ENCODE results near the gene MAGEB2.
"Not testable (repeated sequence)": the region's sequence is repeated elsewhere in the genome, so short reads cannot be mapped to it uniquely, and the experiment has no call there.

The MAGEB2 gene, protein sequence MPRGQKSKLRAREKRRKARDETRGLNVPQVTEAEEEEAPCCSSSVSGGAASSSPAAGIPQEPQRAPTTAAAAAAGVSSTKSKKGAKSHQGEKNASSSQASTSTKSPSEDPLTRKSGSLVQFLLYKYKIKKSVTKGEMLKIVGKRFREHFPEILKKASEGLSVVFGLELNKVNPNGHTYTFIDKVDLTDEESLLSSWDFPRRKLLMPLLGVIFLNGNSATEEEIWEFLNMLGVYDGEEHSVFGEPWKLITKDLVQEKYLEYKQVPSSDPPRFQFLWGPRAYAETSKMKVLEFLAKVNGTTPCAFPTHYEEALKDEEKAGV

DNA sequence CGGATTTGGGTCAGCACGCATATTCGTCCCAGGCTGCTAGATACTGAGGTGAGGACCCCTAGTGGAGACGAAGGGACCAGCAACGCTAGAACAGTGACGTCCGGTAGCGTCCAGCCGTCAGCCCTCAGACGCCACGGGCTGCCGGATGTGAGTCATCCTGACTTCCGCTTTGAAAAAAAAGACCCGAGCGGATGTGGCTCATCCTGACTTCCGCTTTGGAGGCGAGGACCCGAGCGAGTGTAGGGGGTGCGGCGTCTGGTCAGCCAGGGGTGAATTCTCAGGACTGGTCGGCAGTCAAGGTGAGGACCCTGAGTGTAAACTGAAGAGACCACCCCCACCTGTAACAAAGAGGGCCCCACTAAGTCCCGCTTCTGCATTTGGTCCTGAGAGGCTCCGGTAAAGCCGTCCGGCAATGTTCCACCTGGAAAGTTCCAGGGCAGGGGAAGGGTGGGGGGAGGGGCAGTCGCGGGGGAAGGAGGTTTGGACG lies at the start of gene MAGEB2:
MAGEB2 (plus strand) TSS at position 207 of the 487 bp plus-strand sequence. CDS start 3,018 bp downstream, outside the sequence.
- DNase-seq (ENCODE audit: low spot score), result no peak

DNA sequence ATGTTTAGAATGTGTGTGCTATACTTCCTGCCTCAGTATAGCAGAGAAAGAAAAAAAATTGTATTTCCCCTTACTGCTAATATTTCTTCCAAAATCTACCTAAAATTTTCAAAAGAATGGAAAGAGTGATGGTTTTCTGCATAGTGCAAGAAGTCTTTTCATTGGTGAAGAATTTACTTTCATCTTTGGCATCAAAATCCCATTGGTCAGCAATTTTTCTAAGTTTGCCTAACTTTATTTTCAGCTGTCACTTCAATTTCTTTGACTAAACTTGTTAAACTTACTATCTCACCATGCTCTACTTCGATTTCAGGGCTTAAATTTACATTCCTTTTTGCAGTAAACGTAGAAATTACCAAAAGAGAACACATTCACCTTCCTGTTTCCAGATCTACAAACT lies 44.5 kb upstream of the MAGEB2 start:
- DNase-seq (ENCODE audit: low spot score), result no peak

DNA sequence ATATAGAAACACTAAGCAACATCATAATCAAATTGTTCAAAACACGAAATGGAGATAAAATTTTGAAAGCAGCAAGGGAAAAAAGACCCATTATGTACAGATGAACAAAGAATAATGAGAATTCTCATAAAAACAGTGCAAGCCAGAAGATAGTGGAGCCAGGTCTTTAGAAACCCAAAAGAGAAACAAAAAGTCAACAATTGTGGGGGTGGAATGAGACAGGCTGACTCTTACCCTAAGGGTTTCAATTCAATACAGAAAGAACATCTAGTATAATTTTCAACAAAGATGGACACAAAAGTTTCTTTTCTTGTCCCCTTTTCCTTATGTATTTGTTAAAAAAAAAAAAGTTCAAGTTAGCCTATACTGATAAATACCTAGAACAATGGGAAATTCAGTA lies 34.0 kb upstream of the MAGEB2 start:
- DNase-seq (ENCODE audit: low spot score), result no peak

DNA sequence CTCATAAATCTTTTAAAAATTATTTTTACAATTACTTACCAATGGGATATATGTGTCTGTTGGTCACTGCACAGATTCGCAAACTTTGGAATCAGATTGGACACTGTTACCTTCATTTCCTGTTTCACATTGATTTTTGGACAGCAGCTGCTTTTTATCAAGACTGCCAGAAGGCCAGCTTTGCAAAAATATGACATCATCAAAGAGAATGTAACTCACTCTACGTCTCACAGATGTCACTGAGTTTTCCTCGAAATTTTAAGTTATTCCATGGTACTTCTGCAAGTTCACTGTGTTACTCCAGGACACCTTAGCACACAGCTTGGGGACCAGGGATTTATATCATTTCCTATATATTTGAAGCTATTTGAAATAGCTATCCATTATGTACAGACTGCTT lies 31.8 kb upstream of the MAGEB2 start:
- no peak for DNase-seq (ENCODE audit: low spot score)

DNA sequence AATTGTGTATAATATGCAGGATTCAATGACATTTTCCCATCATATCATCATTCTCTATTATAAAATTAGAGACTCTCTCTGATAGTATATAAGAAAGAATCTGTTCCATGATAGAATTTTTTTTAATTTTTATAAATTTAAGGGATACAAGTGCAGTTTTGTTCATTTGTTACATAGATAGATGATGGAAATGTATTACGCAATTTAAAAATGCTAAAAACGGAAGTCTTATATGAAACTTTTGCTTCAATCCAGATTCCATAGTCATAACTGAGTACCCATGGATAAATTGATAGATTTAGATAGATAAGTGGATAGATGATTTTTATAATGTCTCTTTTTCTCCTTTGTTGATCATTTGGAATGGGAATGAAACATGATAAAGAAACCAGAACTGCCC lies 24.9 kb upstream of the MAGEB2 start:
- DNase-seq (ENCODE audit: low spot score), result no peak

DNA sequence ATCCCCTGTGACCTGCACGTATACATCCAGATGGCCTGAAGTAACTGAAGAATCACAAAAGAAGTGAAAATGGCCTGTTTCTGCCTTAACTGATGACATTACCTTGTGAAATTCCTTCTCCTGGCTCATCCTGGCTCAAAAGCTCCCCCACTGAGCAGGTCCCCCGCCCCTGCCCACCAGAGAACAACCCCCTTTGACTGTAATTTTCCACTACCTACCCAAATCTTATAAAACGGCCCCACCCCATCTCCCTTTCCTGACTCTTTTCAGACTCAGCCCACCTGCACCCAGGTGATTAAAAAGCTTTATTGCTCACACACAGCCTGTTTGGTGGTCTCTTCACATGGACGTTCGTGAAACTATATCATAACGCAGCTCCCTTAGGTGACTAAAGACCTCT lies 21.5 kb upstream of the MAGEB2 start:
- DNase-seq (ENCODE audit: low spot score), result not testable (repeated sequence)

DNA sequence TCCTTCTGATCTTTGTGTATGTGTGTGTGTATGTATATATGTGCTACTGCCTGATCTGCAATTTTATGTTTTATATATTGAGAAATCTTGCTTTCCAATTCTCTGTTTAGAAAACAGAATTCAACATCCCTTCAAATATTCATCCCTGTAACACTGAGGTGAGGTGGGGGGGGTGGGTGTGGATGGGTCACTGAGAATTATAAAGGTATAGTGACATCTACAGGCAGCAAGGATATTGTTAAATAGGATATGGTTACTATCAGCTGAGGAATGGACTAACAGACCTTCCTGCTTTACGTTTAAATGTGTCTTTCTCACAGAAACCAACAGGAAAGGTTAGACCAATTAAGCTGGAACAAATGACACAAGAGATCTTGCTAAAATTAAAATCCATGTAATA lies 19.0 kb upstream of the MAGEB2 start:
- no peak for DNase-seq (ENCODE audit: low spot score)

DNA sequence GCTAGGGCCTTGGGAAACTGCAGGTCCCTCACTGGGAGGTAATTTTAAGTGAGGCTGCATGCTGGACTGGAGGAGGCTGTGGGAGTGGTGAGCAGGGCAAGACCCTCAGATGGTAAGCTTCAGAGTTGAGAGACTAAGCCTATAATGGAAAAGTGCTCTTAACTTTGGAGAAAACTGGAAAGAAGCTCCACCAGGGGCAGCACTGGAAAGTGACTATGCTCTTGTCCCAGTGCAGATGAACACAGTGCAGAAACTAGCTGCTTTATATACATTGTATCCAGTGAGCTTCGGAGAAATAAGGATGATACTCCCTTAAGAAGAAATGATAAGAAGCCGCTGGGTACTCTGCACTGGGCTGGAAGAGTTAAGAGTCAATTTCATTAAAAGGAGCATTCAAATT lies 3.2 kb upstream of the MAGEB2 start:
- no peak for DNase-seq (ENCODE audit: low spot score)

DNA sequence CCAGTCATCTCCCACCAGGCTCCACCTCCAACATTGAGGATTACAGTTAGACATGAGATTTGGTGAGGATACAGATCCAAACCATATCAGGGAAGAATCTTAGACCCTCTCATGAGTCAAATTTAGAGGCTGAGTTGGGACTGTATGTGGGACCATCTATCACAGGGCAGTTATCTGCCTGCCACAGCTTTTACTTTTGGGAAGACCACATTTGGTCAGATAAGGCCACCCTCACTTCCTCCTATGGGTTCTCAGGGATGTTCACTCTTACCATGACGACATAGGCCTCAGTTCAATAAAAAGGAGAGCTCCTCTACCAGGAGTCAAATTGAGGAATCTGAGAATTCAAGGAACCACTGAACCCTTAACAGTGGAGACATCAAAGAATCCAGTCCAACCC lies 2.1 kb downstream of the MAGEB2 start:
- no peak for DNase-seq (ENCODE audit: low spot score)

DNA sequence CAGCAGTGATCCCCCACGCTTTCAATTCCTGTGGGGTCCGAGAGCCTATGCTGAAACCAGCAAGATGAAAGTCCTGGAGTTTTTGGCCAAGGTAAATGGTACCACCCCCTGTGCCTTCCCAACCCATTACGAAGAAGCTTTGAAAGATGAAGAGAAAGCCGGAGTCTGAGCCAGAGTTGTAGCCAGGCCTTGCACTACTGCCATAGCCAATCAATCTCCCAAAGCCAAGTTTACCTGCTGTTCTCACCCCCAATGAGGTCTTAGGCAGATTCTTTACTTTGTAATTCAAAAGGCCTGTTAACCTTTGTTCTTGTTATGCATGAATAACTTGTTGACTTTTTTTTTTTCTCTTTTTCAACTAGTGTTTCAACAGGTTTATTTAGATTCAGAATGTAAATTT lies 4.0 kb downstream of the MAGEB2 start:
- no peak for DNase-seq (ENCODE audit: low spot score)

DNA sequence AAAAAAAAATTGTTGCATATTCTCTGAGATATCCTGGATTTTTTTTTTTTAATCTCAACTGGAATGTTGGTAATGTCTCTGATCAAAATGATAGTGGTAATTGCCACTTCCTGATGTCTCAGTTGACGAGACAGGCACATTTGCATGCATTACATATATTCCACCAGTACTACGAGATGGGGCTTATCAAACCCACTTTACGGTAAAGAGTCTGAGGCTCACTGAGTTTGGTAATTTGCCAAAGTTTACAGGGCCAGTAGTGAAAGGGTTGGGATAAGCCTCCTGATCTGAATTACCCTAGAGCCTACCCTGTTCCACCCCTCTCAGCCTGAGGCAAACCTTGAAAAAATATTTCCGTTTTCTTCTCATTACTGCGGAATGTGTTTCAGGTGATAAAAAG lies 5.3 kb downstream of the MAGEB2 start:
- DNase-seq (ENCODE audit: low spot score), result no peak

DNA sequence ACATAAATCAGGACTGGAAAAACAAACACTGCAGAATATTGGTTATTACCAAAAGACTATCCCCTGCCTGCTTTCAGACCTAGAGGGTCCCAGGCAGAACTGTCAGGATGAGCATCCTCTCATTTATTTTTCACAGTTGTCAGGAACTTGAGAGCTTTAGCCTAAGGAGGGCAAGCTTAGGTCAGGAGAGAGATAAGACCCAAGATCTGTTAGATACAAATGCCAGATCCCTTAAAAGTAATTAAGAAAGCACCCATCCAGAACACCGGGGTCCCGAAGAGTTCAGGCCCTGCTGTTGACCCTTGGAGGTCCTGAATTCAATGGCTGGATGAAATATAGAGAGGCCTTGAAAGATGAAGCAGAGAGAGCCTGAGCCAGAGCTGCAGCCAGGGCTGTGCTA lies 9.2 kb downstream of the MAGEB2 start:
- DNase-seq (ENCODE audit: low spot score), result no peak

DNA sequence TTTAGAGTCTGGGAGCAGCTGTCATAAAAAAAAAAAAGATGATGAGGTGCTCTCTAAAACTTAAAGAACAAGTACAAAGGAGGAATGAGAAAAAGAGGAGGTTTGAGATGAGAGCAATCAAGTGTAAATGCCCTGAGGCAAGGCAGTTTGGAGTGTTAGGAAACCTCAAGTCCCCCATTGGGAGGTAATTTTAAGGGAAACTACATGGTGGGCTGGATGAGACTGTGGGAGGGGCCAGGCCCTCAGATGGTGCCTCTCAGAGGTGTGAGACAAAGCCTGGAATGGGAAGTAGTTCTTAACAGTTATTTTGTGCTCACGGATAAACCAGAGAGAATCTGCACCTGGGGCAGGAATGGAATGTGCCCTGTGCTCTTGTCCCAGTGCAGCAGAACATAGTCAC lies 13.2 kb downstream of the MAGEB2 start:
- no peak for DNase-seq (ENCODE audit: low spot score)

DNA sequence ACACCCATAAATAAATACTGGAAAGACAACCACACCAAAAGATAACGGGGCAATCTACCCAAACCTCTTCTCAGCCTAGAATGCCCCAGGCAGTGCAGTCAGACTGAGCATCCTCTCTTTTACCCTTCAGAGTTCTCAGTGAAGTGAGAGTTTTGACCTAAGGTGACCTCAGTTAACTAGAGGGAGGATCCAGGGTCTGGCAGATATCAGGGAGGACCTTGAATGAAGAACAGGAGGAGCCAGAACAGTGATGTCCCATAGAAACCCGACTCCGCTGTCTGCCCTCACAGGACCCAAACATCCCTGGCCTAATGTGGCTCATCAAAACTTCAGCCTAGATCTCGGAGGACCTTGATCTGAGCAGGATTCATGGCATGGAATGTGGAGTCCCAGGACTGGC lies 15.0 kb downstream of the MAGEB2 start, which contains the start of gene MAGEB3:
MAGEB3 (plus strand) TSS at position 263 of the 400 bp plus-strand sequence. CDS start 5,268 bp downstream, outside the sequence.
- DNase-seq (ENCODE audit: low spot score), result no peak

DNA sequence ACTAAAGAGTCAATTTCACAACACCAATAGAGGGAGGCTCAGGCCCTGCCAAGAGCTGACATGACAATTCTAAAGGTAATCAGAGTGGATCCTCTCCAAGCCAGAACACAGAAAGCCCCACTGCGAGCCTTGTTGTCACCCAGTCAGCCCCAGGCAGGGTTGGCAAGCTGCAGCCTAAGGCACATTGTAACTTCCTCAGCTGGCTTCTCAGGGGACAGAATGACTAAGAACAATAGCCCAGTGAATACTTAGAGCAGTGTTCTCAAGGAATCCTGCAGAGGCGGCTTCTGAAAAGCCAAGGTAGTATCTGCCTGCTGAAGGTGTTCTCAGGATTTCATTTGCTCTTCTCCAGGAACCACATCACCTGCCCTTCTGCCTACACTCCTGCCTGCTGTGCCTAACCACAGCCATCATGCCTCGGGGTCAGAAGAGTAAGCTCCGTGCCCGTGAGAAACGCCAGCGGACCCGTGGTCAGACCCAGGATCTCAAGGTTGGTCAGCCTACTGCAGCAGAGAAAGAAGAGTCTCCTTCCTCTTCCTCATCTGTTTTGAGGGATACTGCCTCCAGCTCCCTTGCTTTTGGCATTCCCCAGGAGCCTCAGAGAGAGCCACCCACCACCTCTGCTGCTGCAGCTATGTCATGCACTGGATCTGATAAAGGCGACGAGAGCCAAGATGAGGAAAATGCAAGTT lies 26.5 kb downstream of the MAGEB2 start, which contains the start of gene MAGEB4:
MAGEB4 (plus strand) TSS at position 277 of the 692 bp plus-strand sequence; CDS start at position 413, 136 bp downstream.
- DNase-seq (ENCODE audit: low spot score), result no peak

DNA sequence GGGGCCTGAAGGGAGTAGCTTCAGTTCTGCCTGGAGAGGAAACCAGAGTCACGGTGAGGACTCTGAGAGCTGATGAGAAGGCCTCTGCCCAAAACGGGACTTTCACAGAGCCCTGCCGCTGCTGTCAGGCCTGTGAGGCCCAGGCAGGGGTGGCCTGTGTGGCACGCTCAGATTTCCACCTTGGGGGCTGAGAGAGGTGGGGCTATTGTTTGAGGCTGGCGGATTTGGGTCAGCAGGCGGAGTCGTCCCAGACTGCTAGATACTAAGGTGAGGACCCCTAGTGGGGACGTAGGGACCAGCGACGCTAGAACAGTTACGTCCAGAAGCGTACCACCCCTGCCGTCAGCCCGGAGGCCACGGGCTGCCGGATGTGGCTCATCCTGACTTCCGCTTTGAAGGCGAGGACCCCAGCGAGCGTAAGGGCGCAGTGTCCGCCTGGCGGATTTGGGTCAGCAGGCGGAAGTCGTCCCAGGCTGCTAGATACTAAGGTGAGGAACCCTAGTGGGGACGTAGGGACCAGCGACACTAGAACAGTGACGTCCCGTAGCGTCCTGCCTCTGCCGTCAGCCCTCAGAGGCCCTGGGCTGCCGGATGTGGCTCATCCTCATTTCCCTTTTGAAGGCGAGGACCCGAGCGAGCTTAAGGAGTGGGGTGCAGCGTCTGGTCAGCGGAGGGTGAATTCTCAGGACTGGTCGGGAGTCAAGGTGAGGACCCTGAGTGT lies 31.6 kb downstream of the MAGEB2 start, which contains the start of gene MAGEB1:
MAGEB1 (plus strand) TSS at position 378 of the 721 bp plus-strand sequence. CDS start 3,348 bp downstream, outside the sequence.
- no peak for DNase-seq (ENCODE audit: low spot score)

DNA sequence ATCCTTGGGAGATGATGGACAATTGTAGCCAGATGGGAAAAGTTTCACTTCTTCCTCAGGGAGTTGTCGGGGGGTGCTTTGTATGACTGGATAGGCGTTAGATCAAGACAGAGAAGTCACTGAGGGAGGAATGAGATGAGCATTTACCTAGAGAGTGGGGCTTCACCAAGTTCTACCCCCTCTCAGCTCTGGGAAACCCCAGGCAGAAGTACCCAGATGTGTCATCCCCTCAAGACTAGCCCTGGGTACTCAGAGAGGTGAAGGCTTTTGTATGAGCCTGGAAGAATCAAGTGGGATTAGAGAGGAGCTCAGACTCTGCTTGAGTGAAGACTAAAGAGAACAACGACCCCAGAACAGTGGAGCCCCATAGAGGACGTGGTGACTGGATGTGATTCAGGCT lies 33.5 kb downstream of the MAGEB2 start:
- no peak for DNase-seq (ENCODE audit: low spot score)

DNA sequence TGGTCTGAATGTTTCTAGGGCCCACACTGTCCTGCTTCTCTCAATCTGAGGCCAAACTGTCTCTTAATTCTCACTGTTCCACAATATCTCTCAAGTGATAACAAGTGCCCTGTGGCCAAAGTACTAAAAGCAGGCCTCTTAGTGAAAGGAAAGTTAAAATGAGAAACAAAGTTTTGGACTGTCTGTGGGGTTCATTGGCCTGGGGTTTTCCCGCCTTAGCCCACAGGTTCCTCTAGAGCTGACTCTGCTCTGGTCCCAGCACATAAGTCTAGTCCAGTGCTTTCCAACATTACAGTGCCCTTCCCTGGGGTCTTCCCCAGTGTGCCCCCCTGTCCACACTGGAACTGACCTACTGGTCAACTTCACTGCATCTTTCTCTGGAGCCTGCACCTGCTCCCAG lies 37.9 kb downstream of the MAGEB2 start:
- DNase-seq (ENCODE audit: low spot score), result no peak

DNA sequence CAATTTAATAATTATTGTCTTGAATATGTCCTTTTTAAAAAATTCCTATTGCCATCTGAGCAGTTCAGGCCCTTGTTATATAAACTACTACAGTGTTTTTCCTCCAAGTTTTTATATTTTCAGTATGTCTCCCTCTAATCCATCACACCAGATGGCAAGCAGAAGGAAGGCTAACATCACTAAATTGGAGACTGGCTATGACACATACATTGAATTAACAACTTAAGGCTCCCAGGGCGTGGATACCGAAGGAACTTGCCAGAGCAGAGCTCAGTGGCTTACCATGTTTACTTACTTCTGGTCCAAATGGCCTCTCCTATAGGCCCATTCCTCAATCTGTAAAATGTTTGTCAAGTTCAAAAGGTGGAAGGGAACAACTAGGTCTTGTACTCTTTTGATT lies 44.6 kb downstream of the MAGEB2 start:
- DNase-seq (ENCODE audit: low spot score), result no peak

DNA sequence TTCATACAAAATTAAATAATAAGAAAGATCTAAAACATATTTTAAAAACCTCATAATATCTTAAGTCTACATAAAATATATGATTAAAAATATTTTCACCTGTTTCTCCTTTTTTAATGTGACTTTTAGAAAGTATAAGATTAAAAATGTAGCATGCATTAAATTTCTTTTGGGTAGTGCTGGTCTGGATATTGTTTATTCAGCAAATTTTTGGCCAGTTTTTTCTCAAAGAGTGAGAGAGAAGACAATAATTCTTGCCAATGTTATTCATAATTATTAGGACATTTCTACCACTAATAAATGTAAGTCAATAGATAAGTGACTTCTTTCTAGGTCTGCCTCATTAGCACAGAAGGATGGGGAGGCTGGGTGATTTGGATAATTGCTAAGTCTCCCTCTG lies 45.6 kb downstream of the MAGEB2 start:
- no peak for DNase-seq (ENCODE audit: low spot score)

DNA sequence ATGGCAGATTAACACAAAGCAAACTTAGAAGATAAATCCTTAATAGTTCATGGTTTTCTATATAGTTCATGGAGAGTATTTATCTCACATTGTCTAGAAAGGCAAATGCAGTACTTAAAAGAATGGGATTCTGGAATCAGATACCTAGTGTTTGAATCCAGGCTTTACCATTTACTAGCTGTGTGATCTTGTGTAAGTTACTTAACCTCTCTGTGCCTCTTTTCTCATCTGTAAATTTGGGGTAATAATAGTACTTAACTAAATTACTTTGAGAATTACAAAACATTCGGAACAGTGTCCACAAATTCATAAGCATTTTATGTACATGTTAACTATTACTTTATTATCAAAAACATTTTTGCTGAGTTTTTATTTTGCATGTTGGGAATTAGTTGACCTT lies 47.4 kb downstream of the MAGEB2 start:
- DNase-seq (ENCODE audit: low spot score), result no peak

Data from CD4-positive, alpha-beta T cell treated with Interleukin-2 at 100 ng/mL for 4 hours (primary cell).